Prostate gland (tissue), 2 donors: Measurements from ENCODE around the gene TM2D1. TPM values are rescaled to one million over a fixed set of nuclear protein-coding genes. Genes with fewer than 3 reads are reported as not detected.

Experiments
- DNase-seq: peaks from one replicate; pipeline ENCODE4 v3.0.0-alpha.2; 2019; ENCODE audit warnings: low spot score
- H3K27ac ChIP-seq, 2 donors: fragments of 200-600 bp; sonication (generic); 2 replicates each; pipeline ENCODE4 v1.5.1; 2017 to 2019
- H3K27me3 ChIP-seq: fragments of 200-600 bp; sonication (generic); replicated peaks from 2 replicates; pipeline ENCODE4 v1.5.1; 2019; ENCODE audit not compliant: insufficient read depth
- H3K36me3 ChIP-seq, 2 donors: fragments of 200-600 bp; sonication (generic); 1 replicate in 1 of 2; 2 replicates in 1 of 2; pipeline versions ENCODE4 v1.5.1 to v1.8.1; 2017 to 2019
- H3K4me1 ChIP-seq: fragments of 200-600 bp; sonication (generic); replicated peaks from 2 replicates; pipeline ENCODE4 v1.5.1; 2019
- H3K4me3 ChIP-seq, 2 donors: fragments of 200-600 bp; sonication (generic); 2 replicates each; pipeline ENCODE4 v1.5.1; 2017 to 2019
- H3K9me3 ChIP-seq: fragments of 200-600 bp; sonication (generic); 2 replicates; pipeline ENCODE4 v1.5.1; 2017
- POLR2A ChIP-seq: fragments of 450-650 bp; IDR thresholded peaks from one replicate; pipeline ENCODE4 v1.6.1; 2016; ENCODE audit warnings: antibody characterized with exemption, mild to moderate bottlenecking
- POLR2AphosphoS5 ChIP-seq: sonication (generic); formaldehyde crosslinking; IDR thresholded peaks from one replicate; pipeline ENCODE4 v1.6.1; 2017; ENCODE audit warnings: antibody characterized with exemption
- WGBS: methylation state at CpG from one replicate; pipeline ENCODE4 v1.1.5; 2018; 5-methylcytosine and 5-hydroxymethylcytosine counted together
- intact Hi-C: fragments of 100-400 bp; cut with DNase I; formaldehyde crosslinking; loops from one replicate; pipeline ENCODE4 v1.14.2; 2022
- total RNA-seq, 2 donors: library from RNA; depleted of rRNA; stranded (reverse); fragments of >200 nt; gene quantifications; one replicate each; pipeline ENCODE4 v1.1.0, GENCODE V29; 2016
- TF ChIP-seq, protein P1 (sequence below), 4 experiments: fragments of 200-600 bp in 2 of 4; fragments of 450-650 bp in 2 of 4; sonication (generic) in 2 of 4; IDR thresholded peaks; 1 replicate in 3 of 4; 2 replicates in 1 of 4; pipeline ENCODE4 v1.5.1; 2016 to 2019; ENCODE audit warnings: antibody characterized with exemption in 4 of 4, mild to moderate bottlenecking in 2 of 4, moderate library complexity in 2 of 4

The TM2D1 gene
- total RNA-seq, 2 donors from 2014 or later = 59.6 to 86.9 TPM

DNA sequence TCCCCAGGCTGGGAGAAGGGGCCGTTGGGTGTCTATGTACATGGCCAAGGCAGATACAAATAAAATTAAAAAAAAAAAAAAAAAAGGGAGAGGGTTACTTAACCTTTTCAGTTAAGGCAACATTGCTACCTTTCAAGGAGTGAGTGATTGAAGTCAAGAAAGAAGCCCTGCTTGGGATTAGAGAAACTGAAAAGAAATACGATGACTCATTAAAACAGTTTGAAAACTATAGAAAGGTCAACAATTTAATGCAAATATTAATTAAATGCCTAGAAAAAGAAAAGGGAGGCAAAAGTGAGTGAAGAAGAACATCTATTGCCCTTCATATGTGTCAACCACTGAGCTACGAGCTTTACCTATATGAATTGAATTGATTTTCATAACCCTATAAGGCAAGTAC is 69.5 kb downstream of the TM2D1 start:
- 92% methylated on average over 3 of the region's 3 CpGs for WGBS
- Histone ChIP-seq H3K27me3 (no peaks in the 10 kb centered on the region), H3K9me3 (no peaks in the 10 kb centered on the region), H3K4me1 (no peaks in the 10 kb centered on the region), H3K27ac (no peak overlapping the region), H3K4me3 (no peak overlapping the region), H3K36me3 (no peaks in the 10 kb centered on the region)
- intact Hi-C loops = no loop called here
- no peak for DNase-seq
- TF ChIP-seq, protein P1, sequence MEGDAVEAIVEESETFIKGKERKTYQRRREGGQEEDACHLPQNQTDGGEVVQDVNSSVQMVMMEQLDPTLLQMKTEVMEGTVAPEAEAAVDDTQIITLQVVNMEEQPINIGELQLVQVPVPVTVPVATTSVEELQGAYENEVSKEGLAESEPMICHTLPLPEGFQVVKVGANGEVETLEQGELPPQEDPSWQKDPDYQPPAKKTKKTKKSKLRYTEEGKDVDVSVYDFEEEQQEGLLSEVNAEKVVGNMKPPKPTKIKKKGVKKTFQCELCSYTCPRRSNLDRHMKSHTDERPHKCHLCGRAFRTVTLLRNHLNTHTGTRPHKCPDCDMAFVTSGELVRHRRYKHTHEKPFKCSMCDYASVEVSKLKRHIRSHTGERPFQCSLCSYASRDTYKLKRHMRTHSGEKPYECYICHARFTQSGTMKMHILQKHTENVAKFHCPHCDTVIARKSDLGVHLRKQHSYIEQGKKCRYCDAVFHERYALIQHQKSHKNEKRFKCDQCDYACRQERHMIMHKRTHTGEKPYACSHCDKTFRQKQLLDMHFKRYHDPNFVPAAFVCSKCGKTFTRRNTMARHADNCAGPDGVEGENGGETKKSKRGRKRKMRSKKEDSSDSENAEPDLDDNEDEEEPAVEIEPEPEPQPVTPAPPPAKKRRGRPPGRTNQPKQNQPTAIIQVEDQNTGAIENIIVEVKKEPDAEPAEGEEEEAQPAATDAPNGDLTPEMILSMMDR (IDR thresholded peaks at IDR 0.05) = no peak

DNA sequence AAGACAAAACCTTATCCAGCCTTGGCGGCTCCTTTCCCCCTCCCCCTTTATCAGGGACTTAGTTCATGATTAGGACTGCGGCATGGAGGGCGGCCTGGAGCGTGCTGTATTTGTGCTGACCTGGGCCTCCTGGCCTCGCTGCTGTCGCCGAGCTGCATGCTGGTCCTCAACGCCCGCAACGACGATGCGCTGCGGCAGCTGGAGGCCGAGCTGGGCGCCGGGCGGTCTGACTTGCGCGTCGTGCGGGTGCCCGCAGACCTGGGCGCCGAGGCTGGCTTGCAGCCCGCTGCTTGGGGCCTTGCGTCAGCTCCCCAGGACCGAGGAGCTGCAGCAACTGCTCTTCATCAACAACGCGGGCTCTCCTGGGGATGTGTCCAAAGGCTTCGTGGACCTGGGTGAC is 70.9 kb downstream of the TM2D1 start:
- Histone ChIP-seq H3K9me3 (no peaks in the 10 kb centered on the region), H3K36me3 (no peaks in the 10 kb centered on the region), H3K4me3 (no peak overlapping the region), H3K4me1 (no peaks in the 10 kb centered on the region), H3K27me3 (no peaks in the 10 kb centered on the region), H3K27ac (no peak overlapping the region)
- 96% methylated on average over 30 of the region's 30 CpGs for WGBS
- no peak for DNase-seq
- TF ChIP-seq POLR2A (no peak), POLR2AphosphoS5 (no peak)
- TF ChIP-seq, protein P1 (IDR thresholded peaks at IDR 0.05) = no peak
- intact Hi-C loops = no loop called here

DNA sequence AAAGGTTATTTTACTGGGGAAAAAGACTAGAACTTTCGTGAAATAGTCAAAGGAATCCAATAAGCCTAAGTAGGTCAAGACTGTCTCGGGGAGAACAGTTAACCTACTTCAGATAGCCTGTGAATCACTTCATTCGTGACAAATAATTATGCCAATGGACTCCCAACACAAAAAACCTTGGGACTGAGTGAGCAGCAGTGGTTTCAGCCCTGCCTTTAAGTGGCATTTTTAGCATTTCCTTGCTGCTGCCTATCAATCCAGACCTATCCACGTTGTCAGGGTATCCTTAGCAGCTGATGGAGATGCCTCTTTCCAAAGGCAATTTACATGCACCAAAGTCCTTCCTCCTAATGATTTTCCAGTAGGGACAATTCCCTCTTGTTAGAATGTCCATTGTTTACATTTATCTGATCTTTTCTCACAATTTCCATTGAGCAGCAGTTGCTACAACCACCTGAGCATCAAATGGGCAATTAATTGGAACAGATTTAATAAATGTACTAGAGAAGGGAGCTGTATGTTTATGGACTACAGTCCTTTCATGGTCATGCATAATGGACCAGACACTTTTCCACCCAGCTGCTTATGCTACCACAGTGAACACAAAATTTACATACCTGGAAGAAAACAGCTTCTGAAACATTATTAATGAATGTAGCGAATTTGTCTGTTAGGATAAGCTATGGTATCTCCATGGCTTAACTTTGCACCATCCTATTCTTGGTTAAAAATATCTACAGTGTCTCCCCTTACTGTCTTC is 75.8 kb downstream of the TM2D1 start:
- 88% methylated on average over 5 of the region's 5 CpGs for WGBS
- intact Hi-C loops = no loop called here

DNA sequence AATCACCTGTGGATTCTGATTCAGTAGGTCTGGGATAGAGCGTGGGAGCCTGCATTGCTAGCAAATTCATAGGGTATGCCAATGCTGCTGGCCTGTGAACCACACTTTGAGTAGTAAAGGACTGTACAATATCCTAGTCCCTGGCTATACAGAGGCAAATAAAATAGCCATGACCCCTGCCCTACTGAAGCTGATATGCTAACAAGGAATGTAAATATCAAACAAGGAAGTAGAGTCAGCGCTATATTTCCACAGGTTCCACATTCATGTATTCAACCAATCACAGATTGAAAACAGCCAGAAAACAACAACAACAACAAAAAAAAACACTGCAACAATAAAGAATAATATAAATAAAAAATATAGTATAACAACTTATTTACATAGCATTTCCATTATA is 77.8 kb downstream of the TM2D1 start:
- intact Hi-C loops = no loop called here
- Histone ChIP-seq H3K27ac (no peak overlapping the region), H3K4me1 (peaks cover 1% of the 10 kb centered on the region), H3K27me3 (no peaks in the 10 kb centered on the region), H3K9me3 (no peaks in the 10 kb centered on the region), H3K4me3 (no peak overlapping the region), H3K36me3 (no peaks in the 10 kb centered on the region)
- TF ChIP-seq, protein P1 (IDR thresholded peaks at IDR 0.05) = no peak
- TF ChIP-seq POLR2AphosphoS5 = no peak
- TF ChIP-seq POLR2A = no peak
- WGBS = 95% methylated on average over 2 of the region's 2 CpGs
- no peak for DNase-seq

More for the DNA sequence above, 75.8 kb downstream of the TM2D1 start:
- Histone ChIP-seq H3K27ac (no peak overlapping the region), H3K4me3 (no peak overlapping the region), H3K9me3 (no peaks in the 10 kb centered on the region), H3K27me3 (no peaks in the 10 kb centered on the region), H3K4me1 (no peaks in the 10 kb centered on the region), H3K36me3 (no peaks in the 10 kb centered on the region)
- TF ChIP-seq POLR2AphosphoS5 (no peak), POLR2A (no peak)
- TF ChIP-seq, protein P1 (IDR thresholded peaks at IDR 0.05) = no peak
- DNase-seq = no peak

DNA sequence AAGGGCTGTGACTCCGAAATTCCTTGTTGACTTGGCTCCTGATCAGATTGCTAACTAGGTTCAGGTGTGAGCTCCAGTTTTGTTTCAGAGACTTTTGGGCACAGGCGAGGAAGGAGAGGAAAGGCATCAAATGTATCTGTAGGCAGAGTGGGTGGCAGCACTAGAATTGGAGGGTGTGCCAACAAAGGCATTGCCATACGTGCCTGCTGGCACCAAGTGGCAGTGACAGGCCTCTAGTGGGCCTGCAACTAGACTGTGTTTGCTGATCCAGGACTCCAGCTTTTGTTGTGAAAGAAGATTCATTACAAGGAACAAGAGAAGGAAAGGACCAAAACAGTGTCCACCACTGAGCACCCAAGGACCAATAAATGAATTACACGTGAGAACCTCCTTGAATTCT is 79.5 kb downstream of the TM2D1 start:
- Histone ChIP-seq H3K4me3 (no peak overlapping the region), H3K36me3 (no peaks in the 10 kb centered on the region), H3K9me3 (no peaks in the 10 kb centered on the region), H3K27ac (no peak overlapping the region), H3K4me1 (peaks cover 5% of the 10 kb centered on the region), H3K27me3 (no peaks in the 10 kb centered on the region)
- no peak for TF ChIP-seq POLR2AphosphoS5
- no peak for TF ChIP-seq POLR2A
- no peak for DNase-seq
- WGBS = 88% methylated on average over 4 of the region's 4 CpGs
- intact Hi-C loops = no loop called here
